NCI-H2227 treated with DMSO at 0.1 percent for 48 hours (cell line): ENCODE measurements around the gene WASHC4.

Experiments
- DNase-seq: peaks from one replicate; lab custom pipeline; 2025; lab: John Stamatoyannopoulos, UW

The WASHC4 gene

DNA sequence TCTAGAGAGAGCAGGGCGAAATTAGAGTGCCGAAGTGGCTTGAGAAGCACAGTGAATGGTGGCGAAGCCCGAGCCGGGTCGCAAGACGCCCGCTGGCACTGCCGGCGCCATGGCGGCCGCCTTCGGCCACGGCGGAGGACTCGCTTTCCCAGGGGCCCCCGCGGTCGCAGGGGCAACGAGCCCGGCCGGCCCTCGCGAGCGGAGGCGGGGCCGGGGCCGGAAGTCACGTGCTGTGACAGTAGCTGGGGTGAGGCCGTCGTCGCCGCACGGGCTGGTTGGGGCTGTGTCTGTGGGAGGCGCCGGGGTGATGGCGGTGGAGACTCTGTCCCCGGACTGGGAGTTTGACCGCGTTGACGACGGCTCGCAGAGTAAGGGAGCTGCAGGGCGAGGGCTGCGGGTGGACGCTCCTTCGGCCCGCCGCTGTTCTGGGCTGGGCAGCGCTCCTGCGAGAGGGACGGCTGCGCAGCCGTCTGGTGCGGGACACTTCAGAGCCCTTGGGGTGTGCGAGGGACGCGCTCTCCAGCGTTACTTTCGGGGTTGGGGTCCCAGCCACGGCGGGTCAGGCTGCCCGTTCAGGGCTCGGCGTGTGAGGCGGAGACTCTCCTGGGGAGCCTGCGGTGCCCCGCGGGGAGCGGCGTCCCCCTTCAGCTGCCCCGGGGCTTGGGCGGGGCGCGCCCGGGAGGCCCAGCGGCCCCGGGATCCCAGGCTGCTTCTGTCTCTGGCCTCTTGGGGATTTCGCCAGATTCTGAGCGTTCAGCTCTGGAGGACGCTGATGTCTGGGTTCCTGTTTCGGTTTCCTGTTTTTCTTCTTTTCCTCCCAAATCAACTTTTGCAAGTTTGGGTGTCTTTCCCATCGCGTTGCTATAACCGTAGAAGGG lies at the start of gene WASHC4:
Gene WASHC4, plus strand, starts transcription at position 238 of the 878 bp plus-strand sequence. Its CDS starts 70 bp downstream, at position 308.
- DNase-seq, result peak; percentile 87

DNA sequence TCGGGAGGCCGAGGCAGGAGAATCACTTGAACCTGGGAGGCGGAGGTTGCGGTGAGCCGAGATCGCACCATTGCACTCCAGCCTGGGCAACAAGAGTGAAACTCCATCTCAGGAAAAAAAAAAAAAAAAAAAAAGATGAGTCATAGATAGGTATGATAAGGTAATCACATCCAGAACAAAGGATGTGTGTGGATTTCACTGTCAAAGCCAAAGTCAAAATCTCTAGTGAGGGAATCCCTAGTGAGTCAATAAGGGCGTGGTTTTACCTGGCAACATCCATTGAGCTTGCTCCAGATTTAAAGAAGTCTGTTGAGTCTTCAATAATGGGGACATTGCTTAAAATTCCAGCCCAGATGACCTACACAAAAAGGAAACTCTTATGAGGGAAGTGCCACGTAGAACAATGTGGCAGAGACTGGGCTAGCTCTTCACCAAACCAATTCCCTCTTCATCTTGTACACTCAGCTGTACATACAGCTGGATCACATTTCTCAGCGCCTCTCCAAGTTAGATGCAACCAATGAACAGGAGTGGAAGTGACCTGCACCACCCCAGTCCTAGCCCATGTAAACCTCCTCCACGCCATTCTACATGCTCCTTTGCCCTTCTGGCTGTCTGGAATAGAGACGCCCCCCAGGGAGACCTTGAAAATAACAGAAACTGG lies 46.7 kb upstream of the WASHC4 start:
- DNase-seq, result no peak

GRCh38 chr12:105064564-105065178 lies 42.9 kb upstream of the WASHC4 start:
- DNase-seq, result no peak

DNA sequence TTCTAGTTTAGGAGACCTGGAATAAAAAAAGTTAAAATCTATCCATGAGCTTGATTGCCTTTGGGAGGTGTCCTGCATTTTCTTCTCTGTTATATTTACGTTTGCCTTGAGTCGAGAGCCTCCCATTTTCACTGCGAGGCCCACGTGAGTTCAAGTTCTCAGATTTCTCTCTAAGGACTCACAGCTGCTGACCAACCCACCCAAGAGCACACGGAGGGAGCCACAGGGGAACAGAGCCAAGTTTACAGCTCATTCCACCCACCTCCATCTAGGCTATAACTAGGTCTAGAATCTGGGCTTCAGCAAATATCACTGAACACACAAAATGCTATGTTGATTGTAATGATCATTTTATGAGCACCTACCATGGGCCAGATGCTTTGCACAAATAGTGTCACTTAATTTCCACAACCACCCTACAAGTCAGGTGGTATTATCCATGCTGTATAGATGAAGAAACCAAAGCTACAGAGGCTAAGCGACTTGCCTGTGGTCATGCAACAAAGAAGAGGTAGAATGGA lies 40.0 kb upstream of the WASHC4 start:
- DNase-seq, result no peak

DNA sequence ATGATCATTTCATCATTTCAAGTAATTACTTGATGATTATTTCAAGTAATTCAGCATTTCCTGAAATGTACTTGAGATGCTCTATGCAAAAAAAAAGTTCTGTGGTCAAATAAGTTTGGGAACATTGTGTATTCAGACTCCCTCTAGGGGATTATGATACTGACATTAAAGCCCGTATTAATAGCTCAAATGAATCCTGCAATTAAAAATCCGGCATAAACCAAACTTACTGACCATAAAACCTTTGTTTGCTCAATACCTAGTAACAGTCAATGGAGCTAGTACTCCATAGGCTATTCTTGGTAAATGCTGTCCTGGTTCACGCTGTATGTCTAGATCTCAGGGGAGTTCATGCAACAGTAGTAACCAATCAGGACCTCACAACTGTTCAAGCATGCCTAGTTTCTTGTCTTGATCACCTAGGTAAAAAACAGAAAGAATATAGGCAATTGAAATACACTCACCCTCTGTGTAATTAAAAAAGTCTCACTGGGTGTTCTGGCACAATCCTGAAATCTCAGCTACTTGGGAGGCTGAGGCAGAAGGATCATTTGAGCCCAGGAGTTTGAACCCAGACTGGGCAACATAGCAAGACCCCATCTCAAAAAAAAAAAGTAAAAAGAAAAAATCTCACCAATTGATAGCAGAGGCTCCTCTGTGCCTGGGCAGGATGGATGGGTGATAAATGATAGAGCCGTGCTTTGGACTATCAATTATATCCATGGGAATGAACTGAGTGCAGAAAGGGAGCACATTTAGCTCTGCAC lies 37.4 kb upstream of the WASHC4 start:
- no peak for DNase-seq

GRCh38 chr12:105071981-105072380 lies 35.5 kb upstream of the WASHC4 start:
- no peak for DNase-seq

GRCh38 chr12:105072888-105073488 lies 34.5 kb upstream of the WASHC4 start:
- DNase-seq, result no peak

DNA sequence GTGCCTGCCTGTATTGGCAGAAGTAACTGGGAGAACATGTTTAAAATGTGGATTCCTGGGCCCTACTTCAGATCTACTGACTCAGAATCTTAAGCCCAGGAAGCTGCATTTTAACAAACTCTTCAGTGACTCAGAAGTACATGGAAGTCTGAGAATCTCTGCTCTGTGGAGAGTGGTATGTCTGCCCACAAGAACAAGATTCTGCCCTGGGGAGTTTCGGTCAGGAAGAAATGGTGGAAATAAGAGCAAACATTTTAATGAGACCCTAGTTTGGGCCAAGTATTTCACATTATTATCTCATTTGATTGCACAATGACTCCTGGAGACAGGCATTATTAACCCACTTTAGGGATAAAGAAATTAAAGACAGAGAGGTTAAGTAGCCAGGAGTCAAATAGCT lies 31.4 kb upstream of the WASHC4 start:
- DNase-seq, result no peak

GRCh38 chr12:105076913-105077312 lies 30.6 kb upstream of the WASHC4 start:
- DNase-seq, result no peak

GRCh38 chr12:105077435-105077834 lies 30.1 kb upstream of the WASHC4 start:
- DNase-seq, result no peak

GRCh38 chr12:105078712-105079570 lies 28.6 kb upstream of the WASHC4 start:
- no peak for DNase-seq

DNA sequence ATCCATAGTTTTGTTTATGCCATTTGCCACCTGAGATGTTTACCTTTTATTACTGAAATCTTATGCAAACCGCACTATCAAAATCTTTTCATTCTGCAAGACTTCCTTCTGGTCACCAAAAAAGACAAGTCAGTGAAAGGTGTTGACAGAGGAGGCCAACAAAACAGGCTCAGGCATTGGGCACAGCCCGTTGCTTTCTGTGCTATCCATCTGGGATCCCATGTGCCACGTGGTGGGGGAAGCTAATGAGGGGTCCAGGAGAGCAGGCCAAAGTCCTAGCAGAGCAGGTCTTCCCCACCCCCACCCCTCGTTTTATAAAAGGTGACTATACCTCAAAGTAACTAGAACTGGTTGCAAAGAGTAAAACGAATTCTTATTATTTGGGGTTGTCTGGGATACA lies 24.5 kb upstream of the WASHC4 start:
- no peak for DNase-seq

- DNase-seq, result peak; percentile 60
These were observed 23.9 kb upstream of the WASHC4 start for GRCh38 chr12:105083551-105084105.

DNA sequence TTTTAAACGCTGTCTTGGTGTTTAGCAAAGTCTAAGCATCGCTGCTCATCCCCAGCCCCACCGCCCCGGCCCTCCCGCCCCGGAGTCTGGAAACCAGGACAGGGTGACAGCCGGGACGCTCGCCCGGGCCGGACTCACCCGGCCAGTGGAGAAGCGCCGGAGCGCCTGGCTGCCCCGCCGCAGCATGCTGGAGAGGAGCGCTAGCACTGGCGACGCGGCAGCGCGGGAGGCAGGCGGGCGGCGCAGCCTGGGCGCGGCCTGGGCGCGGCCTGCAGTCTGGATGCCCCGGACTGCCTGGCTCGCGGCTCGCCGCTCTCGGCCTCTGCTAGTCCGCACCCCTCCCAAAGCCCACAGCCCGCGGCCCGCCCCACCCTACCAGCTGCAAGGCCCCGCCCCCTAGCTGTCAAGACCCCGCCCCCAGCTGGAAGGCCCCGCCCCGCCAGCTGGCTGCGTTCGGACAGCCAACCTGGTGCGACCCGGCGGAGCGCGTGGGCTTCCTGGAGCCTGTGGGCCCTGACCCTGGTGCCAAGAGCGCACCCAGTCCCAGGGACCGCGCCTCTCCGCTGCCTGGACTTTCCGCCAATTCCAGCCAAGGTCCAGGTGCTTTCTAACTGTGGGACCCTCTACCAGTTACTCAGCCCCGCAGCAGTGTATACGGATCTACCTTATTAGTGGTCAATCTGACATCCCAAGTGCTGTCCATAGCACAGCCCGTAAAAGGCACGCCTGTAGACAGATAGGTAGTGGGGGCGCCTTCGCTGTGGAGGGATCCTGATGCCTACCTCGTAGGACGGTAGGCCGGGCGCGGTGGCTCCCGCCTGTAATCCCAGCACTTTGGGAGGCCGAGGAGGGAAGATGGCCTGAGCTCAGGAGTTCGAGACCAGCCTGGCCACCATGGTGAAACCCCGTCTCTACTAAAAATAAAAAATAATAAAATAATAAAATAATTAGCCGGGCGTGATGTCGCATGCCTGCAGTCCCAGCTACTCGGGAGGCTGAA lies 23.0 kb upstream of the WASHC4 start, which contains the start of gene ALDH1L2:
Gene ALDH1L2, minus strand, starts transcription at position 208 of the 1,000 bp plus-strand sequence. Its CDS starts 22 bp downstream, at position 186.
- peak; percentile 45 for DNase-seq

GRCh38 chr12:105085501-105085900 lies 22.0 kb upstream of the WASHC4 start:
- no peak for DNase-seq

GRCh38 chr12:105089817-105090216 lies 17.7 kb upstream of the WASHC4 start:
- DNase-seq, result no peak

- no peak for DNase-seq
These were observed 17.2 kb upstream of the WASHC4 start for GRCh38 chr12:105090361-105090760.

DNA sequence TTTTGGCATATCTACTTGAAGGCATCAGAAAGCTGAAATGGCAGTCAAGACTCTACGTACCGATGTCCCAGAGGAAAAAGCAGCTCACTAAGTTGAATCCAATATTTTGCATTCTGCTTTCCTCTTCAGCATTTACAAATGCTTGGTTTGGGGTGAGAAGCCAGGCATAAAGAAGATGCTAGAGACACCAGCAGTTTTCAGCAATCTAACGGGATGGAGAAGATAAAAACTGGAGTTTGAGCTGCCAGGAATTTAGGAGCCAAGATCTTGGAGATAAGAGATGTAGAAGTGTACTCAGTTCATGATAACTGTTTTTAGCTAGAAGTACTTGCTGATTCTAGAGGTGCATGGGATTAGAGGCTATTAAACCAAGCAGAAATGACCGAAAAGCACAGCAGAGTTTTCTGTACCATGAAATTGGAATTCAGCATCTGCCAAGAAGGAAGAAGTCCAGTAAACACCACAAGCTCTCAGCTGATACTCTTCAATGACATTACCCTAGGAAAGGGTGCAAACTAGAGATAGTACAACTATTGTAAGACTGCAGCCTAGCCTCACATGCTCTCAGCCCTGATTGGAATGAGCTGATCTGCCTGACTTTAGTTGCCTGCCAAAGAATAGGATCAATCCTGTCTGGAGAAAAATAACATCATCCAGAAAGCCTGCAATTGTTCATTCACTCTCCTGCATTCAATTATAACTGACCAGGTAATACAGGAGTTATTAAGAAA lies 15.9 kb upstream of the WASHC4 start:
- DNase-seq, result no peak
